Tibial artery (tissue), 4 donors: ENCODE data around the gene RAPGEF6.
A peak's percentile ranks its signal among the peaks of the same experiment; 100 is the strongest.

Experiments
- DNase-seq, 2 donors: peaks; one replicate each; pipeline ENCODE4 v3.0.0-alpha.2; 2019
- H3K27ac ChIP-seq, 2 donors: fragments of 200-600 bp; sonication (generic) in 1 of 2; 1 replicate in 1 of 2; 2 replicates in 1 of 2; pipeline ENCODE4 v1.5.1; 2018 to 2019; ENCODE audit warnings: mild to moderate bottlenecking in 1 of 2
- H3K27me3 ChIP-seq, 2 donors: fragments of 200-600 bp; sonication (generic) in 1 of 2; one replicate each; pipeline versions ENCODE4 v1.5.1 to v1.6.0; 2016 to 2019
- H3K36me3 ChIP-seq, 3 donors: fragments of 200-600 bp; sonication (generic) in 2 of 3; one replicate each; pipeline ENCODE4 v1.5.1; 2016 to 2019; ENCODE audit warnings: mild to moderate bottlenecking in 2 of 3
- H3K4me1 ChIP-seq, 4 donors: fragments of 200-600 bp; sonication (generic) in 2 of 4; 1 replicate in 3 of 4; 2 replicates in 1 of 4; pipeline ENCODE4 v1.5.1; 2016 to 2019
- H3K4me3 ChIP-seq, 2 donors: fragments of 200-600 bp; sonication (generic) in 1 of 2; 1 replicate in 1 of 2; 2 replicates in 1 of 2; pipeline ENCODE4 v1.5.1; 2018 to 2019; ENCODE audit warnings: mild to moderate bottlenecking in 2 of 2
- H3K9me3 ChIP-seq, 3 donors: fragments of 200-600 bp; sonication (generic) in 1 of 3; one replicate each; pipeline ENCODE4 v1.5.1; 2016 to 2019
- intact Hi-C: fragments of 100-400 bp; cut with DNase I; formaldehyde crosslinking; loops from one replicate; pipeline ENCODE4 v1.15.0; 2023; ENCODE audit warnings: low total_unique reads
- TF ChIP-seq, protein P1 (sequence below), 2 experiments: fragments of 200-600 bp in 1 of 2; fragments of 450-650 bp in 1 of 2; IDR thresholded peaks; one replicate each; pipeline ENCODE4 v1.5.1; 2017 to 2019; ENCODE audit warnings: antibody characterized with exemption in 2 of 2, mild to moderate bottlenecking in 1 of 2, moderate library complexity in 1 of 2

Gene RAPGEF6

DNA sequence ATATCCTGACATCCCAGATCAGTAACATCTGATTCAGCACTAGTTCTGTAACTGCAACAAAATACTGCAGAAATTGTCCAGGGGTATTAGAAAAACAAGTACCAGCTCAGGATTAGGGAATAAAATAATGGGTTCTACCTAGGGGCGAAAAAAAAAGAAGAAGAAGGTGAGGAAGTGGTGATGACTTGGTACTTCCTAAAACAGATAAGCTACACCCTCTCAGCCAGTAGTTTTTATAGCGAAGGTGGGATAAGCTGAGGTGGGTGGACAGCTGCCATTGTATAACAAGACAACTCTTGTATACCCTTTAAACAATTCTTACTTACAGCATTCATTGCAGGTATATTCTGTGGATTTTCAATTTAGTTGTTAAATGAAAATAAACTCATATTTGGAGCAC, 19.1 kb downstream of the RAPGEF6 start:
- no peaks in the 10 kb centered on the region for H3K9me3 ChIP-seq
- TF ChIP-seq, protein P1, sequence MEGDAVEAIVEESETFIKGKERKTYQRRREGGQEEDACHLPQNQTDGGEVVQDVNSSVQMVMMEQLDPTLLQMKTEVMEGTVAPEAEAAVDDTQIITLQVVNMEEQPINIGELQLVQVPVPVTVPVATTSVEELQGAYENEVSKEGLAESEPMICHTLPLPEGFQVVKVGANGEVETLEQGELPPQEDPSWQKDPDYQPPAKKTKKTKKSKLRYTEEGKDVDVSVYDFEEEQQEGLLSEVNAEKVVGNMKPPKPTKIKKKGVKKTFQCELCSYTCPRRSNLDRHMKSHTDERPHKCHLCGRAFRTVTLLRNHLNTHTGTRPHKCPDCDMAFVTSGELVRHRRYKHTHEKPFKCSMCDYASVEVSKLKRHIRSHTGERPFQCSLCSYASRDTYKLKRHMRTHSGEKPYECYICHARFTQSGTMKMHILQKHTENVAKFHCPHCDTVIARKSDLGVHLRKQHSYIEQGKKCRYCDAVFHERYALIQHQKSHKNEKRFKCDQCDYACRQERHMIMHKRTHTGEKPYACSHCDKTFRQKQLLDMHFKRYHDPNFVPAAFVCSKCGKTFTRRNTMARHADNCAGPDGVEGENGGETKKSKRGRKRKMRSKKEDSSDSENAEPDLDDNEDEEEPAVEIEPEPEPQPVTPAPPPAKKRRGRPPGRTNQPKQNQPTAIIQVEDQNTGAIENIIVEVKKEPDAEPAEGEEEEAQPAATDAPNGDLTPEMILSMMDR (IDR thresholded peaks at IDR 0.05), result no peak
- no peak overlapping the region for H3K27ac ChIP-seq
- no peak overlapping the region for H3K4me3 ChIP-seq
- H3K36me3 ChIP-seq, result no peaks in the 10 kb centered on the region
- no peaks in the 10 kb centered on the region for H3K27me3 ChIP-seq
- DNase-seq, result no peak
- peaks cover 0 to 17% (median 2%) of the 10 kb centered on the region in 4 donors for H3K4me1 ChIP-seq
- intact Hi-C loops, result no loop called here

DNA sequence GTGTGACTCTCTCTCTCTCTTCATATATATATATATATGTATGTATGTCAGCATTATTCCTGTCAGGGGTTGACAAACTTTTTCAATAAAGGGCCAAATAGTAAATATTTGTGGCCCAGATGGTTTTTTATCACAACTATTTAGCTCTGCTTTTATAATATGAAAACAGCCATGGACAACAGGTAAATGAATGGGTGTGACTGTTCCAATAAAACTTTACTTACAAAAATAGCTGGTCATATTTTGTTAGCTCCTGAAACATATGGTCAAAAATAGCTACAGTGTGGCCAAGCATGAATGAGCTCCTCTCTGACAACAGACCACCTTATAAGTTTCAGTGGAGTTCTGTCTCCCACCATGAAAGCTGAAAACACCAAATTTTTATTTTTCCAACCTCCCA, 21.6 kb downstream of the RAPGEF6 start:
- H3K36me3 ChIP-seq, result no peaks in the 10 kb centered on the region
- DNase-seq, result no peak
- H3K9me3 ChIP-seq, result no peaks in the 10 kb centered on the region
- intact Hi-C loops, result no loop called here
- TF ChIP-seq, protein P1 (IDR thresholded peaks at IDR 0.05), result no peak
- no peaks in the 10 kb centered on the region for H3K27me3 ChIP-seq
- H3K4me1 ChIP-seq, result peaks cover 0 to 36% (median 16%) of the 10 kb centered on the region in 4 donors
- H3K27ac ChIP-seq, result no peak overlapping the region
- no peak overlapping the region for H3K4me3 ChIP-seq

DNA sequence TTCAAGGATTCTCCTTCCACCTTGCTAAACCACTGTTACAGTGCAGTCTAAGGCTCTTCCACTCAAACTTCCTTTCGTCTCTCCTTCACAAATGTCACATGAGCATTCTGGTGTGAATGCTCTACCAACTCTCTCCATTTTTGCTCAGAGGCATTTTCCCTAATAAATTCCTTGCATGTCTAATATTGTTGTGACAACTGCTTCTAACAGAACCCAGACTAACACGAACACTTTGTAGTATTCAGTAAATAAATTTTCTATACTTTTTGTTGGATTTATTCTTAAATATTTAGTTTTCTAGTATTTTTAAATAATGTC, 24.0 kb downstream of the RAPGEF6 start:
- peaks cover 0 to 49% (median 27%) of the 10 kb centered on the region in 4 donors for H3K4me1 ChIP-seq
- no peaks in the 10 kb centered on the region for H3K36me3 ChIP-seq
- intact Hi-C loops, result no loop called here
- H3K9me3 ChIP-seq, result no peaks in the 10 kb centered on the region
- TF ChIP-seq, protein P1 (IDR thresholded peaks at IDR 0.05), result no peak
- H3K4me3 ChIP-seq, result no peak overlapping the region
- H3K27me3 ChIP-seq, result no peaks in the 10 kb centered on the region
- no peak for DNase-seq
- H3K27ac ChIP-seq, result peak overlapping the region in 1 of 2 donors; percentile 32

DNA sequence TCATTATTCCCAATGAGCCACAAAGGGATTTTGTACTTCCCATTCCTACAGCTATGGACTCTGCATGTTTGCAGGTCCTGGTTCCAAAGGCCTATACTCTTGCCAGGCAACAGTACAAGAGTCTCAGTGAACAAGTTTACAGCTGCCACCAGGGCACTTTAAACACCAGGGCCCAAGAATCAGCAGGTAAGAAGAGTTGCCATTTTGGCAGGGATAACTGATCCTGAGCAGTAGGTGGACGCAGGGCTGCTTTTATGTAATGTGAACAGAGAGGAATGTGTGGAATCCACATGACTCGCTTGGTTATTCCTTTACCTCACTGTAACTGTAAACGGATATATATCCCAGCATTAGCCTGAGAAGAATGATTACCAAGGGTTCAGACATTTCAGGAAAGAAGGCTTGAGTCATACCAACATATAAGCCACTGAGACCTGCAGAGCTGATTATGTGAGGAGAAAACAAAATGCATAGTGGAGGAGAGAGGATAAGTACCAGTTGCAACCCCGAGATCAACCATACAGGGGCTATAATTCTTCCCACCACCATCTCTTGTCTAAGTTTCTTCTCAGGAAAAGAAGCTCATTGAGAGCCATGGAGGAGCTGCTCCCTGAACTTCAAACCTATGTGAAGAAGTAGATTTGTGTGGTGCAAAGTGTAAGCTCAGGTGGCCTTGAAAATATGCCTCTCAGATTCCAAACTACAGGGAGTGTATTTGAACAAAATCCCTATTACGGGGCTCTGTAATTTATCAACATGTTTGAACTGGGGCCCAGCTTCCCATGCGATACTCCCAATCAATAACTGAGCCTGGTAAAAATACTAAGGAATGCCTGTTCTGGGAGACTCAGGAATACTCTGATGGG, 24.6 kb downstream of the RAPGEF6 start:
- Histone ChIP-seq H3K4me3 (no peak overlapping the region), H3K4me1 (peaks cover 0 to 51% (median 27%) of the 10 kb centered on the region in 4 donors), H3K27ac (peak overlapping the region; percentile 27 to 32), H3K27me3 (no peaks in the 10 kb centered on the region), H3K36me3 (no peaks in the 10 kb centered on the region), H3K9me3 (no peaks in the 10 kb centered on the region)
- intact Hi-C loops, result no loop called here
- TF ChIP-seq, protein P1 (IDR thresholded peaks at IDR 0.05), result no peak
- no peak for DNase-seq

DNA sequence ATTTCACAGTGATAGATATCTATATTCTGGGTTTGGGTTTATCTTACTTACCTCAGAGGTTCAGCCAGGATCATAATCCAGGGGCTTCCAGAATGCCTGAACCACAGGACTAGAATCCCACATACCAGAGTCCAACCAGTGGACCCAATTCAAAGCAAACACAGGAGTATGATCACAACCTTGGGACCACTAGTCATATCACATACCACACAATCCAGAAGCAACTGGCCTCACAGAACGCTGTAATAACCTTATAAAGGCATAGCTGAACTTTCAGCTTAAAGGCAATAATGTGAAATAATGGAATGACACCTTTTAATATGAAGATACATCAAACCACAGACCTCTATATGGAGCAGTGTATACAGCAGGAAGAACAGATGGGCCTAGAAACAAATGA, 25.3 kb downstream of the RAPGEF6 start:
- intact Hi-C loops, result no loop called here
- no peak for DNase-seq
- Histone ChIP-seq H3K4me3 (no peak overlapping the region), H3K27me3 (no peaks in the 10 kb centered on the region), H3K4me1 (peaks cover 0 to 51% (median 27%) of the 10 kb centered on the region in 4 donors), H3K36me3 (no peaks in the 10 kb centered on the region), H3K27ac (peak overlapping the region; percentile 27 to 32), H3K9me3 (no peaks in the 10 kb centered on the region)
- TF ChIP-seq, protein P1 (IDR thresholded peaks at IDR 0.05), result no peak
